HepG2 (cell line): ENCODE data around the gene CAPN15. TPM values are rescaled to one million over a fixed set of nuclear protein-coding genes. Genes with fewer than 3 reads are reported as not detected.

ENCODE experiments used
- ATAC-seq: fragments of 200-7000 bp; cut with Tn5 transposase; 3 replicates; pipeline ENCODE4 v1.9.1; 2020; ENCODE audit warnings: mild to moderate bottlenecking, moderate library complexity
- Bru-seq: library from RNA; stranded (reverse); fragments of 400-500 nt; gene quantifications from one replicate; lab custom pipeline; 2021; lab: Mats Ljungman, UMichigan
- BruChase-seq, 2 experiments: library from RNA; stranded (reverse); fragments of 400-500 nt; gene quantifications; one replicate each; lab custom pipeline; 2021; lab: Mats Ljungman, UMichigan
- BruUV-seq: library from RNA; stranded (reverse); fragments of 400-500 nt; replicated peaks from 2 replicates; lab custom pipeline; 2021; lab: Mats Ljungman, UMichigan
- CTCF ChIA-PET: fragments of 300-600 bp; formaldehyde crosslinking; extraction: SDS; loops from one replicate; lab custom pipeline; 2021; ENCODE audit warnings: low total read pairs, inconsistent platforms, low intra/inter-chr PET ratio; lab: Yijun Ruan, JAX
- POLR2A ChIA-PET: fragments of 350-600 bp; sonication (Branson Sonifier 250); formaldehyde crosslinking; loops from one replicate; lab custom pipeline; 2020; ENCODE audit warnings: antibody characterized with exemption, inconsistent platforms; lab: Yijun Ruan, JAX
- DNase-seq: peaks from one replicate; pipeline ENCODE4 v3.0.0-alpha.2; 2015; ENCODE audit warnings: low spot score
- FAIRE-seq: peaks from 3 replicates; lab custom pipeline; 2011; peaks lifted over from hg19 to GRCh38; lab: Jason Lieb, UNC
- H2AFZ ChIP-seq: one replicate; pipeline ENCODE4 v1.6.1; 2011; ENCODE audit warnings: low read length, inconsistent platforms
- H3K27ac ChIP-seq: fragments of 300-600 bp; 3 replicates; pipeline ENCODE4 v1.8.0; 2011; ENCODE audit warnings: mixed run types, mild to moderate bottlenecking, mixed read lengths, low read length, inconsistent platforms; ENCODE audit not compliant: insufficient read depth; ENCODE audit errors: extremely low read length
- H3K27me3 ChIP-seq, 2 experiments: fragments of 200-600 bp in 1 of 2; 2 replicates in 1 of 2; 3 replicates in 1 of 2; pipeline versions ENCODE4 v1.6.0 to v1.8.0; 2011; ENCODE audit warnings: low read length in 2 of 2, mild to moderate bottlenecking in 2 of 2, moderate library complexity in 2 of 2, inconsistent platforms in 1 of 2; ENCODE audit not compliant: insufficient read depth in 2 of 2, control insufficient read depth in 1 of 2
- H3K36me3 ChIP-seq, 2 experiments: fragments of 200-600 bp in 1 of 2; replicated peaks in 1 of 2; 2 replicates in 1 of 2; 3 replicates in 1 of 2; pipeline versions ENCODE4 v1.5.1 to v1.8.0; 2011; ENCODE audit warnings: low read length in 2 of 2, inconsistent platforms in 1 of 2; ENCODE audit not compliant: insufficient read depth in 2 of 2, control insufficient read depth in 1 of 2
- H3K4me1 ChIP-seq: 2 replicates; pipeline ENCODE4 v1.5.1; 2012; ENCODE audit warnings: low read length, inconsistent platforms; ENCODE audit not compliant: insufficient read depth
- H3K4me2 ChIP-seq: 2 replicates; pipeline ENCODE4 v1.6.0; 2011; ENCODE audit warnings: low read depth, low read length, inconsistent platforms
- H3K4me3 ChIP-seq, 3 experiments: fragments of 200-600 bp in 1 of 3; sonication (generic), shearing (Covaris generic) in 1 of 3; replicated peaks in 1 of 3; 2 replicates each; pipeline ENCODE4 v1.5.1; 2011 to 2016; ENCODE audit warnings: low read length in 3 of 3, inconsistent platforms in 2 of 3, low read depth in 2 of 3, mild to moderate bottlenecking in 2 of 3, control low read depth in 1 of 3, mixed read lengths in 1 of 3; ENCODE audit not compliant: insufficient read depth in 1 of 3
- H3K79me2 ChIP-seq: one replicate; pipeline ENCODE4 v1.6.1; 2011; ENCODE audit warnings: low read length, inconsistent platforms; ENCODE audit not compliant: insufficient read depth
- H3K9ac ChIP-seq: 2 replicates; pipeline ENCODE4 v1.6.0; 2011; ENCODE audit warnings: mild to moderate bottlenecking, low read depth, low read length, inconsistent platforms; ENCODE audit not compliant: insufficient read depth
- H3K9me3 ChIP-seq: 2 replicates; pipeline ENCODE4 v1.5.1; 2012; ENCODE audit warnings: mild to moderate bottlenecking, low read length
- H4K20me1 ChIP-seq: 2 replicates; pipeline ENCODE4 v1.6.0; 2011; ENCODE audit warnings: inconsistent platforms, mild to moderate bottlenecking, low read length, moderate library complexity; ENCODE audit not compliant: insufficient read depth
- AFF4 ChIP-seq: sonication (generic); formaldehyde crosslinking; IDR thresholded peaks from 2 replicates; pipeline ENCODE4 v1.4.0; 2020; ENCODE audit warnings: missing genetic modification reagents
- CSRNP2 ChIP-seq: sonication (generic); formaldehyde crosslinking; conservative IDR thresholded peaks from 2 replicates; pipeline ENCODE4 v1.8.0; 2022; ENCODE audit warnings: low read depth, missing genetic modification reagents
- WGBS: methylation state at CpG from one replicate; pipeline ENCODE4 v1.1.6; 2017; ENCODE audit warnings: low lambda C conversion rate; 5-methylcytosine and 5-hydroxymethylcytosine counted together
- in situ Hi-C: cut with HindIII; loops from 2 replicates; pipeline ENCODE4 v1.10.0; 2017; ENCODE audit warnings: low pct_unique_long_range_greater_than_20kb; ENCODE audit not compliant: extremely low pct_ligation_motif_present
- intact Hi-C: fragments of 100-400 bp; cut with micrococcal nuclease; formaldehyde crosslinking; loops from one replicate; pipeline ENCODE4 v1.10.0; 2022; ENCODE audit not compliant: unreplicated experiment
- long read RNA-seq, 2 experiments: library from RNA in 1 of 2; library from polyadenylated mRNA in 1 of 2; stranded (forward) in 1 of 2; unstranded in 1 of 2; transcript quantifications; one replicate each; pipeline ENCODE4 v2.0.0, GENCODE V29; 2019 to 2022
- polyA minus RNA-seq, 3 experiments: library from RNA; depleted of rRNA, polyadenylated mRNA; stranded (reverse); fragments of >200 nt; gene quantifications; 2 replicates each; pipeline ENCODE4 v1.2.3, GENCODE V29; 2011; ENCODE audit warnings: low replicate concordance in 1 of 3
- polyA plus RNA-seq, 8 experiments: library from polyadenylated mRNA; depleted of rRNA in 3 of 8; stranded (reverse) in 7 of 8; unstranded in 1 of 8; fragments of >200 nt; fragmentation: Illumina TruSeq in 4 of 8; extraction: Trizol in 4 of 8; gene quantifications; 2 replicates each; pipeline versions ENCODE4 v1.2.1 to v1.2.3, GENCODE V29; 2011 to 2016; ENCODE audit warnings: low read depth in 4 of 8, missing spikeins in 1 of 8, mixed read lengths in 1 of 8; ENCODE audit not compliant: insufficient read depth in 1 of 8
- total RNA-seq, 5 experiments: library from RNA; depleted of rRNA; stranded (reverse); fragments of >200 nt; fragmentation: Illumina TruSeq; extraction: Trizol; gene quantifications; 2 replicates each; pipeline ENCODE4 v1.2.3, GENCODE V29; 2016; ENCODE audit warnings: low read depth in 1 of 5
- TF ChIP-seq, protein P1 (sequence below): sonication (generic); formaldehyde crosslinking; IDR thresholded peaks from 2 replicates; pipeline ENCODE4 v1.8.0; 2022; ENCODE audit warnings: low read depth, missing genetic modification reagents
- TF ChIP-seq, protein P2 (sequence below): sonication (generic); formaldehyde crosslinking; IDR thresholded peaks from 2 replicates; pipeline ENCODE4; 2020; ENCODE audit warnings: missing genetic modification reagents, mild to moderate bottlenecking, borderline replicate concordance

CAPN15 gene
- total RNA-seq (2016; rRNA removed; fragmentation: Illumina TruSeq; extraction: Trizol) = 15.0 and 24.5 TPM in 2 replicates
- 4.2 and 4.4 TPM in 2 replicates for total RNA-seq (2016; cell fraction: cytosol; rRNA removed; fragmentation: Illumina TruSeq; extraction: Trizol; ENCODE audit: low read depth)
- 12.6 and 24.1 TPM in 2 replicates for total RNA-seq (2016; cell fraction: insoluble cytoplasmic fraction; rRNA removed; fragmentation: Illumina TruSeq; extraction: Trizol)
- 16.3 and 16.4 TPM in 2 replicates for total RNA-seq (2016; cell fraction: membrane; rRNA removed; fragmentation: Illumina TruSeq; extraction: Trizol)
- 14.9 and 20.4 TPM in 2 replicates for total RNA-seq (2016; cell fraction: nucleus; rRNA removed; fragmentation: Illumina TruSeq; extraction: Trizol)
- polyA plus RNA-seq (2011; rRNA removed) = 14.9 and 22.2 TPM in 2 replicates
- 11.3 and 22.6 TPM in 2 replicates for polyA plus RNA-seq (2011; cell fraction: cytosol; rRNA removed)
- polyA plus RNA-seq (2011; cell fraction: nucleus; rRNA removed) = 103 and 145 TPM in 2 replicates
- 17.6 and 19.5 TPM in 2 replicates for polyA plus RNA-seq (2012)
- polyA plus RNA-seq (2016; cell fraction: cytosol; fragmentation: Illumina TruSeq; extraction: Trizol; ENCODE audit: low read depth) = 5.8 and 6.0 TPM in 2 replicates
- 20.7 and 26.7 TPM in 2 replicates for polyA plus RNA-seq (2016; cell fraction: insoluble cytoplasmic fraction; fragmentation: Illumina TruSeq; extraction: Trizol; ENCODE audit: low read depth)
- 16.3 and 19.3 TPM in 2 replicates for polyA plus RNA-seq (2016; cell fraction: membrane; fragmentation: Illumina TruSeq; extraction: Trizol; ENCODE audit: low read depth)
- 67.7 and 68.0 TPM in 2 replicates for polyA plus RNA-seq (2016; cell fraction: nucleus; fragmentation: Illumina TruSeq; extraction: Trizol; ENCODE audit: insufficient read depth, low read depth)
- polyA minus RNA-seq (2011; rRNA and poly(A)+ RNA removed; ENCODE audit: low replicate concordance) = 22.1 and 60.1 TPM in 2 replicates
- polyA minus RNA-seq (2011; cell fraction: cytosol; rRNA and poly(A)+ RNA removed) = 39.5 and 41.1 TPM in 2 replicates
- 16.0 and 18.4 TPM in 2 replicates for polyA minus RNA-seq (2011; cell fraction: nucleus; rRNA and poly(A)+ RNA removed)
- percentile 56 among the genes with signal in this experiment for Bru-seq, nascent RNA
- percentile 89 among the genes with signal in this experiment for BruChase-seq, experiment 1, labeled RNA remaining after a 6-hour chase
- percentile 77 among the genes with signal in this experiment for BruChase-seq, experiment 2, labeled RNA remaining after a 2-hour chase
- long read RNA-seq, experiment 1, partial matches to known transcripts = 8 of 8 reads
- long read RNA-seq, experiment 1, other reads (novel, unspliced or antisense) = 0 of 8 reads
- long read RNA-seq, experiment 2, transcript CAPN15-202 (3 exons, 942 nt) = major isoform, 11 of 177 reads
- long read RNA-seq, experiment 2, partial matches to known transcripts = 119 of 177 reads
- long read RNA-seq, experiment 2, other reads (novel, unspliced or antisense) = 44 of 177 reads

DNA sequence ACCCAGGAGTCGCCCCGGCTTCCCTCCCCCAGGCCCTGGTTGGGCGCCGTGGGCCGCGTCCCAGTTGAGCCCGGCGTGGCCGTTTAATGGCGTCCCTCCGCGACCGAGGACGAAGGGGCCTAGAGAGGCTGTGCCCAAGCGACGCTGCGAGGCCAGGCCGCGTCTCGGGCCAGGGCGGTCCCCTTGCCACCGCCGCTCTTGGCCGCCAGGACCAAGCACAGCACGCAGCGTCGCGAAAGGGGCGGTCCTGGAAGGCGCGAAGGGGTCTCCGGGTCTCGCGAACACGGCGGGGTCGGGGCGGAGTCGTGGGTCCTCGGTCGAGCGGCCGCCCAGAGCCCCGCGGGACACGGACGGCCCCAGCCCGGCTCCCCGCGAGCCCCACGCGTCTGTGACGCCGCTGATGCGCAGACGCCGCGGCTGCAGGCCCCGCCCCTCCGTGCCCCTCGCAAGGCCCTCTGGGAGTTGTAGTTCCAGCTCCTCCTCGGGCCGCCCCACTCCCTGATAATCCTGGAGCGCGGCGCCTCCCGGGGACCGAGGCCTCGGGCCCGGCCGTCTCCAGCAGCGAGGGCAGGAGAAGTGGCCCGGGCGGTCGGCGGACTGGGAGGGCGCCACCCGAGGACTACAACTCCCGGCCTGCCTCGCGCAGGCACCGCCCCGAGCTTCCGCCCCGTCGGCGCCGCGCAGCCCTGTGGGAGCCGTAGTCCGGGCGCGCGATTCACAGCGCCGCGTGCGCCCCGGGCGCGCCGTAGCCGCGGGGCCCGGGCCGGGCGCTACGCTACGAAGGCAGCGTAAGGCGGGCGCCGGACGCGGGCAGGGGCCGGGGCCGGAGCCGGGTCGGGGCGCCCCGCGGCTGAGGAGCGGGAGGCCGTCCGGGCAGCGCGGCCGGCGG, at the start of gene CAPN15:
CAPN15 (plus strand) TSS at position 698 of the 889 bp plus-strand sequence. CDS start 19,127 bp downstream, outside the sequence.
- Histone ChIP-seq H4K20me1 (peaks cover 13% of the 10 kb centered on the region; the same call in 1 of the 2 replicates), H3K4me2 (peak within 1 kb of the TSS; percentile 99), H3K27ac (peak within 1 kb of the TSS; percentile 72), H3K79me2 (peaks cover 59% of the 10 kb centered on the region), H2AFZ (no peak within 1 kb of the TSS), H3K36me3 (peaks cover 0 to 5% of the 10 kb centered on the region in 2 experiments; a peak in 1 of 5 replicates), H3K9me3 (no peaks in the 10 kb centered on the region), H3K9ac (peak within 1 kb of the TSS; percentile 98), H3K27me3 (no peaks in the 10 kb centered on the region; a peak in 1 of 5 replicates), H3K4me1 (peaks cover 52% of the 10 kb centered on the region), H3K4me3 (peak within 1 kb of the TSS; percentile 92 to 96 (median 96))
- in situ Hi-C loops (no loop called here), intact Hi-C loops (no loop called here)
- no peak for FAIRE-seq
- ChIA-PET POLR2A (interaction anchor here (0.7 to 2.7 kb wide), 12 partner anchors 9 to 148 kb away, joined by 3 to 35 read pairs (median 6); partner anchors contain the start of gene PIGQ), CTCF (no interaction called here)
- no CpG with 5 or more reads among the region's 129 CpGs for WGBS
- peak; percentile 76 for ATAC-seq
- BruUV-seq = no TSS peak
- DNase-seq = peak; percentile 76
- TF ChIP-seq, protein P1, sequence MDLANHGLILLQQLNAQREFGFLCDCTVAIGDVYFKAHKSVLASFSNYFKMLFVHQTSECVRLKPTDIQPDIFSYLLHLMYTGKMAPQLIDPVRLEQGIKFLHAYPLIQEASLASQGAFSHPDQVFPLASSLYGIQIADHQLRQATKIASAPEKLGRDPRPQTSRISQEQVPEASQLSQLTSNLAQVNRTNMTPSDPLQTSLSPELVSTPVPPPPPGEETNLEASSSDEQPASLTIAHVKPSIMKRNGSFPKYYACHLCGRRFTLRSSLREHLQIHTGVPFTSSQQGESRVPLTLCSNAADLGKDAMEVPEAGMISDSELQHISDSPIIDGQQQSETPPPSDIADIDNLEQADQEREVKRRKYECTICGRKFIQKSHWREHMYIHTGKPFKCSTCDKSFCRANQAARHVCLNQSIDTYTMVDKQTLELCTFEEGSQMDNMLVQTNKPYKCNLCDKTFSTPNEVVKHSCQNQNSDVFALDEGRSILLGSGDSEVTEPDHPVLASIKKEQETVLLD (CRISPR knock-in tag) = peak; percentile 80; the same call in 1 of the 2 replicates
- TF ChIP-seq CSRNP2 (CRISPR knock-in tag) (no peak), AFF4 (CRISPR knock-in tag) (no peak)
- TF ChIP-seq, protein P2, sequence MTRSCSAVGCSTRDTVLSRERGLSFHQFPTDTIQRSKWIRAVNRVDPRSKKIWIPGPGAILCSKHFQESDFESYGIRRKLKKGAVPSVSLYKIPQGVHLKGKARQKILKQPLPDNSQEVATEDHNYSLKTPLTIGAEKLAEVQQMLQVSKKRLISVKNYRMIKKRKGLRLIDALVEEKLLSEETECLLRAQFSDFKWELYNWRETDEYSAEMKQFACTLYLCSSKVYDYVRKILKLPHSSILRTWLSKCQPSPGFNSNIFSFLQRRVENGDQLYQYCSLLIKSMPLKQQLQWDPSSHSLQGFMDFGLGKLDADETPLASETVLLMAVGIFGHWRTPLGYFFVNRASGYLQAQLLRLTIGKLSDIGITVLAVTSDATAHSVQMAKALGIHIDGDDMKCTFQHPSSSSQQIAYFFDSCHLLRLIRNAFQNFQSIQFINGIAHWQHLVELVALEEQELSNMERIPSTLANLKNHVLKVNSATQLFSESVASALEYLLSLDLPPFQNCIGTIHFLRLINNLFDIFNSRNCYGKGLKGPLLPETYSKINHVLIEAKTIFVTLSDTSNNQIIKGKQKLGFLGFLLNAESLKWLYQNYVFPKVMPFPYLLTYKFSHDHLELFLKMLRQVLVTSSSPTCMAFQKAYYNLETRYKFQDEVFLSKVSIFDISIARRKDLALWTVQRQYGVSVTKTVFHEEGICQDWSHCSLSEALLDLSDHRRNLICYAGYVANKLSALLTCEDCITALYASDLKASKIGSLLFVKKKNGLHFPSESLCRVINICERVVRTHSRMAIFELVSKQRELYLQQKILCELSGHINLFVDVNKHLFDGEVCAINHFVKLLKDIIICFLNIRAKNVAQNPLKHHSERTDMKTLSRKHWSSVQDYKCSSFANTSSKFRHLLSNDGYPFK = no peak
